GM19452 (cell line): ENCODE data around the gene DUSP18.
"Not testable (repeated sequence)": the region's sequence is repeated elsewhere in the genome, so short reads cannot be mapped to it uniquely, and the experiment has no call there.

Experiments used
- ATAC-seq: cut with Tn5 transposase; IDR thresholded peaks from one replicate; pipeline ENCODE4 v1.9.1; 2021; ENCODE audit not compliant: unreplicated experiment

DUSP18 gene

DNA sequence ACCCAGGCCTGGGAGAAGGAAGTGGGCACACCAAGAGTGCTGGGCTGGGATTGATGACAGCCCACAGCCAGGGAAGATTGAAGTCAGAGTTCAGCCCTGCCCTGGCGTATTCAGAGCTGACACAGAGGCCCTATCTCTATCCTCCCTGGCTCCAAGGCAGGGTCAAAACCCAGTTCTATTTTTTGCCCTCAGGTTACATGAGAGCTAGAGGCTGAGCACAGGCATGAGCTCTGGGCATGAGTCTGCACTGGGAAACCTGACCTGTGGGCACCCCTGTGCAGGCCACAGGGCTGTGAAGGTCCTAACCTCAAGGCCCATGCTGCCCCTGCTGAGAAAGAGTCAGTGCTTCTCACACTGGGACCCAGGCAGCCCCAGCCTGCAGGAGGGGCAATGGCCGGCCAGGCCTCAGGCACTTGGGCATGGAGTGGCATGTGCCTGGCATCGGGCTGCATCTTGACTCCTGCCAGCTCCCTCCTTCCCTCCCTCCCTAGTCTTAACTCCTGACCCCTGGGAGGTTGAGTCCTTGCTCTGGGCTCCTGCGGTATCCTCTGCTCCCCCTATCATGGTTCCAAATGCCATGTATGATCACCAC lies 26.7 kb downstream of the DUSP18 start:
- ATAC-seq = no peak

DNA sequence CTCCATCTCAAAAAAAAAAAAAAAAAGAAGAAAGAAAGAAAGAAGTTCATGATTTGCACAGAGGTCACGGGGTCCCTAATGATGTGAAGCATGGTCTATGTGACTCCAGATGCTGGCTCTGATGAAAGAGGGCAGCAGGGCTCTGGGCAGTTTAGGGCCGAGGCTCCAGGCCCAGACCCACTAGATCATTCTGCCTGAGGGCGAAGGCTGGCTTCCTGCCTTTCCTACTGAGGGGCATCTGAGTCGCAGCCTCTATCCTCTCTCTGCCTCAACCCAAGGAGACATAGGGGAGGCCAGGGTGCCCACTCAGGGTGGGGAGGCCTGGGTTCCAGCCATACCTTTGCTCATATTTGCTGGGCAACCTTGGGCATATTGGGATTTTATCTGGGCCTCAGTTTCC lies 27.3 kb downstream of the DUSP18 start:
- no peak for ATAC-seq

DNA sequence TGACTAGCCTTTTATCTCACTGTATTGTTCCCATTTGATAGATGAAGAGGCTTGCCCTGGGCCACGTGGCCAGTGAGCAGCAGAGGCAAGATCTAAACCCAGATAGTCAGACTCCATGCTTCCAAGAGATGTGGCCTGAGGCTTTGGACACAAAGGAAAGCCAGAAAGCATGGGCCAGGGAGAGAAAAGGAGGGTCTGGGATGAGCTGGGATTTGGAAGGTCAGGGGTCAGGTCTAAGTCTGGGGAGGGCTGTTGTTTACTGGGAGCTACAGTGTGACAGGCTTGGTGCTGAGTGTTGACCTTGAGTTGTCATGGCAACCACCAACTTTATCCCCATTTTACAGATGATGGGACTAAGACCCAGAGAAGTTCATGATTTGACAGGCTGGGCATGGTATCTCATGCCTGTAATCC lies 30.0 kb downstream of the DUSP18 start:
- no peak for ATAC-seq

DNA sequence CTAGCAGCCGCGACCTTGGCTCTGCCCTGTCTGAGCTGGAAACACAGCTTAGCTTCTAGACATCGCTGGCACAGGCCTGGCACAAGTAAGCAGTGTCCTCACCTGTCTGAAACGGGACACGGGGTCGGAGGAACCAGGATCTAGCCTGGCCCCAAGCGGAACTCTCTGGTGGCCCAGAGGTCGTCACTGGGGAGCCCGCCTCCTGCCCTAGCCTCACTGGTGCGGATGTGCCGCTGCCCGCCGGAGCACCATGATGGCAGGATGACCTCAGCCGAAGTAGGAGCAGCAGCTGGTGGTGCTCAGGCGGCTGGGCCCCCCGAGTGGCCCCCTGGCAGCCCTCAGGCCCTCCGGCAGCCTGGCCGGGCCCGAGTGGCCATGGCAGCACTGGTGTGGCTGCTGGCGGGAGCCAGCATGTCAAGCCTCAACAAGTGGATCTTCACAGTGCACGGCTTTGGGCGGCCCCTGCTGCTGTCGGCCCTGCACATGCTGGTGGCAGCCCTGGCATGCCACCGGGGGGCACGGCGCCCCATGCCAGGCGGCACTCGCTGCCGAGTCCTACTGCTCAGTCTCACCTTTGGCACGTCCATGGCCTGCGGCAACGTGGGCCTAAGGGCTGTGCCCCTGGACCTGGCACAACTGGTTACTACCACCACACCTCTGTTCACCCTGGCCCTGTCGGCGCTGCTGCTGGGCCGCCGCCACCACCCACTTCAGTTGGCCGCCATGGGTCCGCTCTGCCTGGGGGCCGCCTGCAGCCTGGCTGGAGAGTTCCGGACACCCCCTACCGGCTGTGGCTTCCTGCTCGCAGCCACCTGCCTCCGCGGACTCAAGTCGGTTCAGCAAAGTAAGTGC lies 31.2 kb downstream of the DUSP18 start:
- ATAC-seq = no peak

DNA sequence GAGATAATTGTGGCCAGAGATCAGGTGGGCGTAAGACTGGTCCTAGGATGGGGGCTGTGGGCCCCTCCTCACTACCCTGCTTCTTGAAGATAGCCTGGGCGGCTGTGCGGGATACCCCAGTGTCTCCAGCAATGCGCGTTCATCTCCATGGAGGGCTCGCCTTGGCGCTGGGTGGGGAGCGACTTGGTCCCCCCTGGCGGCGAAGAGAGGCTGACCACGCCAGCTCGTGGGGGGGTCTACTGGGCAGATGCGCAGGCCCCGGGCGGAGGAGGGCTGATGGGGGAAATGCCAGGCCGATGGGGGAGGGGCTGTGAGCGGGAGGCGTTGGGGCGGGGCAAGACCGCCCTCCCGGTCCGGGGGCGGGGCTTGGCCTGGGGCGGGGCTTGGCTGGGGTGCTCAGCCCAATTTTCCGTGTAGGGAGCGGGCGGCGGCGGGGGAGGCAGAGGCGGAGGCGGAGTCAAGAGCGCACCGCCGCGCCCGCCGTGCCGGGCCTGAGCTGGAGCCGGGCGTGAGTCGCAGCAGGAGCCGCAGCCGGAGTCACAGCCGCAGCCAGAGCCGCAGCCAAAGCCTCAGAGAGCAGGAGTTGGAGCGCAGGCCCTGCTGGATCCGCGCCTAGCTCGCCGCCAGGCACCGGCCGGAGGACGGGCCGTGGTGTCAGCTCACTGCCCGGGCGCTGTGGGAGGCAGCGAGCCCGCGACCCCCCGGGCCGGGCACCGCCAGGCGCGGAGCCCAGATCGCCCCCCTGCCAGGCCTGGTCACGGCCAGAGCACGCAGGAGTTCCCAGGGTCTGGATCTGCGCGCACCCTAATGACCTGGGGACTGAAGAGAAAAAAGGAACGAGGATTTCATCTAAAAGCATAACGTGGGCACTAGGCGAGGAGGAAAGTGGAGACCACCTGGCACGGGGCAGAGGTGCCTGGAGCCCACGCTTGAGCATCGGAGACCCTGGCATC lies 32.1 kb downstream of the DUSP18 start, which contains the start of gene SLC35E4:
SLC35E4 (plus strand) TSS at position 509 of the 953 bp plus-strand sequence. CDS start 670 bp downstream, outside the sequence.
- peak; percentile 68 for ATAC-seq

DNA sequence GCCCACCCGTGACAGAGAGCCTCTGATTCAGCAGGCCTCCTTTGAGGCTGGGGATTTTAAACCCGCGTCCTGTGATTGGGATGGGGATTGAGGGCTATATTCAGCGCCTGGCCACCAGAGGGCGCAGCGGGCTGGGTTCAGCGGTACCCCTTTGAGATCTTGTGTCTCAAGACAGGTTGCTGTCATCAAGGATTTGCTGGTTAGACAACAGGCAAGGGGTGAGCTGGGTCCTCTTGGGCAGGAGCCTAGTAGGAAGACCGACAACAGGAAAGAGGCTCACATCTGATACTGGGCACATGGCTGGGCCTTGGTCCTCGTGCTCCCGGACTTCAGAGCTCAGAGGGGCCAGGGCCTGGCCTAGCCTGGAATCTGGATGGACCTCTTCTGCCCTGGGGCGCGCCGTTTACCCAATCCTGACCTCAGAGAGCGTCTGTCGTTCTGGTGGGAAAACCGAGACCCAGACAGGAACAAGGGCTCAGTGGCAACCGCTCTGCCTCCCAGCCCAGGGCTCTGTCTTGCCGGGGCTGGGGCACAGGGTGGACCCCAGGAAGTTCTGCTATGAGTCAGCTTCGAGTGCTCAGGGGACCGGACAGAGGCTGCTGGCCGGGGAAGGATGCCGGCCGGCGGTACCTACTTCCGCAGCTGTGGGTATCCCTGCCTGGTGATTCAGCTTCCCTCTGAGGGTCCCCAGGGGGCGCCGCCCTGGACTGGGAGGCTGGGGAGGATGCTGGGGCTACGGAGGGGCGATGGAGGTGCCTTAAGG lies 33.0 kb downstream of the DUSP18 start:
- ATAC-seq = peak; percentile 55

DNA sequence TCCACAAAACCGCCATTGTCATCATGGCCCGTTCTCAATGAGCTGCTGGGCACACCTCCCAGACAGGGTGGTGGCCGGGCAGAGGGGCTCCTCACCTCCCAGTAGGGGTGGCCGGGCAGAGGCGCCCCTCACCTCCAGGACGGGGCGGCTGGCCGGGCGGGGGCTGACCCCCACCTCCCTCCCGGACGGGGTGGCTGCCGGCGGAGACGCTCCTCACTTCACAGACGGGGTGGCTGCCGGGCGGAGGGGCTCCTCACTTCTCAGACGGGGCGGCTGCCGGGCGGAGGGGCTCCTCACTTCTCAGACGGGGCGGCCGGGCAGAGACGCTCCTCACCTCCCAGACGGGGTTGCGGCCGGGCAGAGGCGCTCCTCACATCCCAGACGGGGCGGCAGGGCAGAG lies 36.2 kb downstream of the DUSP18 start:
- not testable (repeated sequence) for ATAC-seq

DNA sequence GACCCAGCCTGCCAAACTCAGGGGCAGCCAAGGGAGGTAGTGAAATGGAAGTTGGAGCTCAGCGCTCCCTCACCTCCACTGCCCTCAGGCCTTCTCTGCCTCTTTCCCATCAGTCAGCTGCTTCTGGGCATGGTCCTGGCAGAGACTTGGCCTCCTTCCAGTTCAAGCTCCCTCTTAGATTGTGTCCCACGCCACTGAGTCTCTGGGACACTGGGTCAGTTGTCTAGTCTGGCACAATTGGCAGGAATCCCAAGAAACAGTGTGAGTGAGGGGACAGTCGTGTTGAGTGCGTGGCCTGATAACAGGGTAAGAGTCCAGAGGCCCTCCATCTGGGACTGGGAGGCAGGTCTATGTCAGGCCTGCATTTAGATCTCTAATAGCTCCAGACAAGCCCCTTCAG lies 39.2 kb downstream of the DUSP18 start:
- ATAC-seq = no peak

DNA sequence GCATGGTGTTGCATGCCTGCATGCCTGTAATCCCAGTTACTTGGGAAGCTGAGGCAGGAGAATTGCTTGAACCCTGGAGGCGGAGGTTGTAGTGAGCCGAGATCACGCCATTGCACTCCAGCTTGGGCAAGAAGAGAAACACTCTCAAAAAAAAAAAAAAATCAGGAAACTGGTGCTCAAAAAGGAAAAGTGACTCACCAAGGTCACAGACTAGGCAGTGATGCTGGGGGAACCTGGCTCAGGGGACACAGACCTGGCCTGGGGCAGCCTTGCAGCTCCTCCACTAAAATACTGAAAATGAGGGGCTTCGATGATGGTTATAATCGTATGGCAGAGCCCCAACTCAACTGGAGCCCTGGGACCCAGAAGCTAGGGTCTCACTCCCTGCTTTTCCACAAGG lies 40.2 kb downstream of the DUSP18 start:
- ATAC-seq = no peak

DNA sequence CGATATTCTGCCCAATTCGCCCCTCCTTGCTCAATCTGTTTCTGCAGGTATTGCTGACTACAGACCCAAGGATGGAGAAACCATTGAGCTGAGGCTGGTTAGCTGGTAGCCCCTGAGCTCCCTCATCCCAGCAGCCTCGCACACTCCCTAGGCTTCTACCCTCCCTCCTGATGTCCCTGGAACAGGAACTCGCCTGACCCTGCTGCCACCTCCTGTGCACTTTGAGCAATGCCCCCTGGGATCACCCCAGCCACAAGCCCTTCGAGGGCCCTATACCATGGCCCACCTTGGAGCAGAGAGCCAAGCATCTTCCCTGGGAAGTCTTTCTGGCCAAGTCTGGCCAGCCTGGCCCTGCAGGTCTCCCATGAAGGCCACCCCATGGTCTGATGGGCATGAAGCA lies 41.3 kb downstream of the DUSP18 start:
- ATAC-seq = no peak

DNA sequence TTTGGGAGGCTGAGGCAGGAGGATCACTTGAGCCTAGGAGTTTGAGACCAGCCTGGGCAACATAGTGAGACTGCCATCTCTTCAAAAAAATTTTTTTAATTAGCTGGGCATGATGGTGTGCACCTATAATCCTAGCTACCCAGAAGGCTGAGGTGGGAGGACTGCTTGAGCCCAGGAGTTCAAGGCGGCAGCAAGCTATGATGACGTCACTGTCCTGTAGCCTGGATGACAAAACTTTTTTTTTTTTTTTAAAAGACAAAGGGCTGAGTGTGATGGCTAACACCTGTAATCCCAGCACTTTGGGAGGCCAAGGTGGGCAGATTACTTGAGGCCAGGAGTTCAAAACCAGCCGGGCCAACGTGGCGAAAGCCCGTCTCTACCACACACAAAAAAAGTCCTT lies 47.8 kb downstream of the DUSP18 start:
- ATAC-seq = not testable (repeated sequence)

DNA sequence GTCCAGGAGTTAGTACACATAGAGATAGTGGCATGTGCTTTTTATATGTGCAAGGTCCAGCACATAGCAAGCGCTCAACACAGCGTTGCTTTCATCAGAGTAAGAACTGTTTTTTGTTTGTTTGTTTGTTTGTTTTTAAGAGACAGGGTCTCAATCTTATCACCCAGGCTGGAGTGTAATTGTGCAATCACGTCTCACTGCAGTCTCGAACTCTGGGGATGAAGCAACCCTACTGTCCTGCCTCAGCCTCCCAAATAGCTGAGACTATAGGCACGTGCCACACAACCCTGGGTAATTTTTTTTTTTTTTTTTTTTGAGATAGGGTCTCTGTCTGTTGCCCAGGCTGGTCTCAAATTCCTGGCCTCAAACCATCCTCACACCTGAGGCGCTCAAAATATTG lies 49.9 kb downstream of the DUSP18 start:
- ATAC-seq = no peak

DNA sequence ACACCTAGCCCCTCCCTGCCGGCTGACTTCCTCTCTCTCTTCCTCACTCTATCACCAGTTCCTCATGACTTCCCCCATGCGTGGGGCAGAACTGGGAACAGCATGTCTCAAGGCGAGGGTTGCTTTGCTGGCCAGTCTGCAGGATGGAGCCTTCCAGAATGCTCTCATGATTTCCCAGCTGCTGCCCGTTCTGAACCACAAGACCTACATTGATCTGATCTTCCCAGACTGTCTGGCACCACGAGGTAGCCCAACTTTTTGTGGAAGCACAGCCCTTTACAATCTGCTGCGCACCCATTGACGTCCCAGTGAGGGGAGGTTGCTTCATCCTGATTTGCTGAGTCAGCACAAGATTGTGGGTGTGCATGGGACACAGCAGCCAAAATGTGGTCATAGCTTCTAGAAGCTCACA lies 52.1 kb downstream of the DUSP18 start:
- no peak for ATAC-seq

DNA sequence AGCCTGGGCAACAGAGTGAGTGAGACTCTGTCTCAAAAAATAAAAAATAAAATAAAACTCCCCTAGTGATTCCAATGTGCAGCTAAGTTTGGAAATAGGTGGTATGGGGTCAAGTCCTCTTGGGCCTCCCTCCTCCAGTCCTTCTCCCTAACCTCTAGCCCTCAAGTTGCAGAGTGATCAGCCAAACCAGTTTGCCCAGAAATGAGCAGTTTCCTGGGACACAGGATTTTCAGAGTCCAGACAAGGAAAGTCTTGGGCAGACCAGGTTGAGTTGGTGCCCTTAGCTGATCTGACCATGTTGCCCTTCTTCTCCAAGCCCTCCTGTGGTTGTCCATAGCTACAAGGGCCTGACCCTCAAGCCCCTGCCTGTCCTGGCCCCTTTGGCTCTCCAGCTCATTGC lies 52.8 kb downstream of the DUSP18 start:
- ATAC-seq = no peak

DNA sequence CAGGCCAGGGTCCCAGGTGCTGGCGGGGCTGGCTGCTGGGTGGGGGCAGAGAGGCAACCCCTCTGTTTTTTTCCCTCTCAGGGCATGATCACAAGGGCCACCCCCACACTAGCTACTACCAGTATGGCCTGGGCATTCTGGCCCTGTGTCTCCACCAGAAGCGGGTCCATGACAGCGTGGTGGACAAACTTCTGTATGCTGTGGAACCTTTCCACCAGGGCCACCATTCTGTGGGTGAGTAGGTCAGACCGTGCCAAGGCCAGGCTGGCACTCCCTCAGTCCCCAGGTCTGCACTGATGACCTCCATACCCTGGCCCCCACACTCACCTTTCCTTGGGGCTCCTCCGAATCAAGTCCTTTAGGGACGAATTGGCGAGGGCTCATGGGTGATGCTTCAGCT lies 53.4 kb downstream of the DUSP18 start:
- no peak for ATAC-seq

DNA sequence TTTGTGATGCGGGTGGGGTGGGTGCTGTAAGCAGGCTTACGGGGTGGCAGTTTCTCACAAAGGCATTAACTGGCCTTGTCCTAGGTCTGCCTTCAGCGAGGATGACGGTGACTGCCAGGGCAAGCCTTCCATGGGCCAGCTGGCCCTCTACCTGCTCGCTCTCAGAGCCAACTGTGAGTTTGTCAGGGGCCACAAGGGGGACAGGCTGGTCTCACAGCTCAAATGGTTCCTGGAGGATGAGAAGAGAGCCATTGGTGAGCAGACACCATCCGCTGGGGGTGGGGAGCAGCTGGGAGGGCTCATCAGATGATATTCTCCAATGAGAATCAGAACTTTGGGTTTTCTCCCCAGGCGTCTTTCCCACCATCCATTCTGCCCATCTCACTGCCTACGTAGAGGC lies 54.9 kb downstream of the DUSP18 start:
- ATAC-seq = no peak
